Panc1 (cell line): Measurements from ENCODE around the gene SDR39U1. TPM values are rescaled to one million over a fixed set of nuclear protein-coding genes. Genes with fewer than 3 reads are reported as not detected.

Source experiments
- ATAC-seq: fragments of 200-7000 bp; cut with Tn5 transposase; 2 replicates; pipeline ENCODE4 v1.9.1; 2020; ENCODE audit warnings: mild to moderate bottlenecking, moderate library complexity
- BruUV-seq: library from RNA; stranded (reverse); fragments of 400-500 nt; replicated peaks from 2 replicates; lab custom pipeline; 2021; lab: Mats Ljungman, UMichigan
- CTCF ChIA-PET: fragments of 300-600 bp; sonication (Branson Sonifier 250); formaldehyde crosslinking; loops from one replicate; lab custom pipeline; 2022; ENCODE audit warnings: antibody characterized with exemption; lab: Charles Lee
- POLR2A ChIA-PET: fragments of 300-600 bp; sonication (Branson Sonifier 250); formaldehyde crosslinking; loops from one replicate; lab custom pipeline; 2022; ENCODE audit warnings: antibody characterized with exemption; lab: Charles Lee
- DNase-seq: peaks from one replicate; pipeline ENCODE4 v3.0.0-alpha.2; 2010; ENCODE audit warnings: low read depth, low spot score
- H3K27ac ChIP-seq: 2 replicates; pipeline ENCODE4 v1.5.1; 2011; ENCODE audit warnings: mild to moderate bottlenecking, low read length, inconsistent platforms
- H3K27me3 ChIP-seq: fragments of 200-500 bp; sonication (Bioruptor generic); 2 replicates; pipeline ENCODE4 v1.6.0; 2014; ENCODE audit warnings: low read length, inconsistent platforms; ENCODE audit not compliant: control insufficient read depth, insufficient read depth
- H3K36me3 ChIP-seq: fragments of 200-500 bp; sonication (Bioruptor generic); 2 replicates; pipeline ENCODE4 v1.5.1; 2014; ENCODE audit warnings: inconsistent platforms, mild to moderate bottlenecking, low read length, moderate library complexity; ENCODE audit not compliant: control insufficient read depth, insufficient read depth
- H3K4me1 ChIP-seq: 2 replicates; pipeline ENCODE4 v1.5.1; 2011; ENCODE audit warnings: inconsistent platforms, mild to moderate bottlenecking, low read length, moderate library complexity; ENCODE audit not compliant: control insufficient read depth, insufficient read depth
- H3K4me3 ChIP-seq, 2 experiments: 2 replicates each; pipeline ENCODE4 v1.5.1; 2011 to 2012; ENCODE audit warnings: low read depth in 2 of 2, low read length in 2 of 2, mild to moderate bottlenecking in 2 of 2, inconsistent platforms in 1 of 2, moderate library complexity in 1 of 2
- H3K9me3 ChIP-seq: fragments of 200-500 bp; sonication (Bioruptor generic); 2 replicates; pipeline ENCODE4 v1.5.1; 2014; ENCODE audit warnings: low read depth, mild to moderate bottlenecking, inconsistent platforms, low read length, moderate library complexity; ENCODE audit not compliant: control insufficient read depth, insufficient read depth
- CTCF ChIP-seq: fragments of 450-650 bp; IDR thresholded peaks from 2 replicates; pipeline ENCODE4 v1.5.1; 2017; ENCODE audit warnings: mild to moderate bottlenecking
- POLR2AphosphoS5 ChIP-seq: IDR thresholded peaks from 2 replicates; pipeline ENCODE4 v1.6.1; 2012; ENCODE audit warnings: mild to moderate bottlenecking, low read depth, low read length, moderate library complexity
- REST ChIP-seq, 2 experiments: IDR thresholded peaks; 2 replicates each; pipeline ENCODE4 v1.6.1; 2011 to 2012; ENCODE audit warnings: low read depth in 2 of 2, control low read depth in 1 of 2, low read length in 1 of 2, mild to moderate bottlenecking in 1 of 2, moderate library complexity in 1 of 2; ENCODE audit not compliant: insufficient read depth in 1 of 2
- SIN3A ChIP-seq: IDR thresholded peaks from 2 replicates; pipeline ENCODE4 v1.6.1; 2012; ENCODE audit warnings: low read depth, mild to moderate bottlenecking, low read length, moderate library complexity, borderline replicate concordance; ENCODE audit not compliant: insufficient read depth
- TCF7L2 ChIP-seq: IDR thresholded peaks from 2 replicates; pipeline ENCODE4 v1.6.1; 2011; ENCODE audit warnings: mild to moderate bottlenecking, low read depth, low read length, inconsistent platforms
- in situ Hi-C: cut with HindIII; loops from 2 replicates; pipeline ENCODE4 v1.10.0; 2016; ENCODE audit warnings: low sequenced_read_pairs, low pct_unique_long_range_greater_than_20kb
- intact Hi-C: fragments of 100-400 bp; cut with micrococcal nuclease; formaldehyde crosslinking; loops from one replicate; pipeline ENCODE4 v1.10.0; 2022; ENCODE audit not compliant: unreplicated experiment
- total RNA-seq: library from RNA; stranded (reverse); gene quantifications from one replicate; pipeline ENCODE4 v1.2.1, GENCODE V29; 2021; ENCODE audit not compliant: unreplicated experiment

Gene SDR39U1
- total RNA-seq, 1 experiment from 2014 or later: 54.2 TPM

- Histone ChIP-seq H3K4me1 (no peaks in the 10 kb centered on the region), H3K27ac (no peak overlapping the region), H3K36me3 (no peaks in the 10 kb centered on the region), H3K27me3 (peaks cover under 1% of the 10 kb centered on the region; the same call in 1 of the 2 replicates), H3K9me3 (no peaks in the 10 kb centered on the region), H3K4me3 (no peak overlapping the region)
- ChIA-PET POLR2A (no interaction called here), CTCF (no interaction called here)
- no TSS peak for BruUV-seq
- DNase-seq: no peak
- TF ChIP-seq CTCF (no peak), POLR2AphosphoS5 (no peak), TCF7L2 (no peak), REST (IDR thresholded peaks at IDR 0.05; ENCODE audit: insufficient read depth in 1 of 2, low read depth in 2 of 2, low read length in 1 of 2) (no peak), SIN3A (no peak)
- in situ Hi-C loops: no loop called here
- no peak for ATAC-seq
- intact Hi-C loops: no loop called here
Measured at GRCh38 chr14:24397639-24398292, 44.8 kb downstream of the SDR39U1 start.

GRCh38 chr14:24395609-24396582 is 46.7 kb downstream of the SDR39U1 start:
- Histone ChIP-seq H3K27me3 (peaks cover 2% of the 10 kb centered on the region; the same call in 1 of the 2 replicates), H3K36me3 (no peaks in the 10 kb centered on the region), H3K4me3 (no peak overlapping the region), H3K4me1 (no peaks in the 10 kb centered on the region), H3K9me3 (no peaks in the 10 kb centered on the region), H3K27ac (no peak overlapping the region)
- BruUV-seq: no TSS peak
- ATAC-seq (no peak), DNase-seq (no peak)
- intact Hi-C loops: no loop called here
- TF ChIP-seq TCF7L2: no peak
- no peak for TF ChIP-seq POLR2AphosphoS5
- CTCF ChIA-PET: no interaction called here
- POLR2A ChIA-PET: interaction anchor here (0.6 kb wide), 1 partner anchor 45 kb away, joined by 3 read pairs; no protein-coding TSS in a partner anchor
- in situ Hi-C loops: no loop called here
